DMS79 (cell line): ENCODE data around the gene RPP30.
"Not testable (repeated sequence)": the region's sequence is repeated elsewhere in the genome, so short reads cannot be mapped to it uniquely, and the experiment has no call there.

Experiments
- DNase-seq: peaks from one replicate; lab custom pipeline; 2025; lab: John Stamatoyannopoulos, UW

Gene RPP30

DNA sequence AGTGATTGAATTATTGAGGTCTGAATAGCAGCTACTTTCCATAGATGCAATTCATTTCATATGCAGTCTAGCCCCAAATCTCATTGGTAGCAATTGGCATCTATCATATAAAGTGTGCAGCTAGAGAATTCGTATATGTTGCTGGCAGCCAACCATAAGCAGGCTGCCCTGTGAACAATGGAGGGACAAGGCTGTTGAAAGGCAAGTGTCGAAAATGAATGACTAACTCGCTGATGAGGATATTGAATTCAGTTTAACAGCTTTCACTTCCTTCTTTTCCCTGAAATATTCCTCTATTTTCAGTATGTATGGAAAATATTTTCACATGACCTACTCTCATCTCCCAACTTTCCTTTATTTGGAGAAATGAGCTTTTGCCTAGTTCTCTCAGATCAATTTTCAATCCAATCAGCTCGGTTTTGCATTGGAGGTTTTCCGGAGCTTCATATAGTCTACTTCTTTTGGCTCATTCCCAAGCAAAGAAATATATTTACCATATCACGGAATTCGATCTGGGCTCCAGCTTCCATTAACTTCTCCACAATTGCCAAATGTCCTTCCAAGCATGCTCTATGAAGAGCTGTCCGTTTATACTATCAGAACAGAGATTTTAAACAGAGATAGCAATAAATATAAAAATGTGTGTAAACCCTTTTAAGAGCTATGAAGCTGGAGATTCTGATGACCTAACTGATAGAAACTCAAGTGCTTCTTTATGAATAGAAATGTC is 45.6 kb downstream of the RPP30 start:
- no peak for DNase-seq

DNA sequence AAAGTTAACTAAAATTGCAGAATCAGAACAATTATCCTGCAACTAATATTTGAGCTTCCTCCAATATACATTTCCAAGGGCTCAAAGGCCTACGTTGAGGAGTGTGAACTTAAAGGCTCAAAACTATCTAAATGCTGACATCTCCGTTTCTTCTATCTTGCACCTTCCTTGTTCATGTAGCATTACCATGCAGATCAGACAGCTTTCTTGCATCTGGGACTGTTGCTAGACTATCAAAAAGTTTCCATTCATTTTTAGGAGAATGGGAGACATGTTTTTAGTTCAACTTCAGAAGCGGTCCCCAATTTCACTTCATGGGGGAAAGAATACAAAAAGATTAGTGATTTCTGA is 46.2 kb downstream of the RPP30 start:
- no peak for DNase-seq

DNA sequence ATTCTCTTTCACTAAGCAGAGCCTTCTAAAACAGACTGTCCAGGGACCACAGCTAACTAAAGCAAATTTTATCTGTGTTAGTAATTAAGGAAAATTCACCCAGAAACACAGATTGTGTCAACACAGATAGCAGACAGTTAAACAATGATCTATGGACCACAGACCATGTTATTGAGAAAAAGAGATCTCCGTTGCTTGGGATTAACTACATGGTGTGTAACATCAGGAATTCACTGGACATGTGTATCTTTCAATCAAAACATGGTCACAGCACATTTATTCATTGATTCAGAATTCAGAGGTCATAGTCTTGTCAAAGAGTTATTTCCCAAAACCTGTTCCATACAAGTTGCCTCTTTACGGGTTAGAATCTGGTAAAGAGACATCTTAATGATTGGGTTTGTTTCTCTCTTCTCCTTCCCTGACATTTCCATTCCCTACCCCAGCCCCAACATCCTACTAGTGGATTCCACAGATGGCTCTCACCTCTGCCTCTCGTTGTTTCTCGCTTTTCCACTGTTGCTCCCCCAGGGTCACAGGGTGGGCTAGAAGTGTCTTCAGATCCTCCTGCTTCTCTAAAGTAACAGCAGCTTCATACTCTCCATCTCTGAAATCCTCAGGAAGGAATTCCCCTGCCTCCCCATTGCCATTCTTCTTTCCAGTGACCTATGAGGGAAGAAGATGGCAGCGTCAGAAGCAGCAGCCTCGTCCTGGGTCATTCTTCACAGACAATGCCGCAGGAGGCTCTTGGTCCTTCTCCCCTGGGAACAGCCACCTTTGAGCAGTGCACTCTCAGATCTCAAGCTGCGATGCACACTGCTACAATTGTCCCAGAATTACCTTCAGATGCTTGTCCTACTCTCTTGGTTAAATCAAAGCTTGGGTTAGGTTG is 48.2 kb downstream of the RPP30 start:
- DNase-seq, result no peak

DNA sequence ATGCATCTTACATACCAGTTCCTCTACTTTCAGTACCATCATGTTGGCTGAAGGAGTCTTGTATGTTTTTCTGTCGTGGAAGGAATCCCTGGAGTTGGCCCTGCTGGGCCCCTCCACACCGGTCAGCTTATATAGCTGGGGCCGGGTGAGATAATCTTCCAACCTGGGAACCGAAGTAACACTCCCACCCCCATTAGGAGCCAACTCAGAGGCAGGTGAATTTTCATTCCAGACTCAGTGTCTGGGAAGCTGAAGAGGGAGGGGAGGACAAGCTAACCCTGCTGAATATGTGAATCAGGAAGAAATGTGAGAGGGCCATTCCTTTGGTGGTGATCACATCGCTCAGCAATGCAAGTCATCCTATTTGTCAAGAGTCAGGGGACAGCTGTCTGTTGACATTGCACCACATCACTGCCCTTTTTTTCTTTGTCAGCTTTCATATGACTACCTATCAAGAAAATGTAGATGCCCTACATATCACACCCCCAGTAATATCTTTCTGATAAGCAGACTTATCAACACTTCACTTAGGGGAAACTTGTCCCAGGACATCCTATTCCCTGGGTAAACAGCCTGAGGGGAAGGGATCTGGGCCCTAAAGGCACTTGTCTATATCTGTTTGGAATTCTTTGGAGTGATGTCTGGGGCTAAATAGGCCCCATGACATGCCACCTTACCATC is 49.4 kb downstream of the RPP30 start, which contains the start of gene ANKRD1:
Gene ANKRD1, minus strand, starts transcription at position 102 of the 681 bp plus-strand sequence. Its CDS starts 60 bp downstream, at position 42.
- no peak for DNase-seq

DNA sequence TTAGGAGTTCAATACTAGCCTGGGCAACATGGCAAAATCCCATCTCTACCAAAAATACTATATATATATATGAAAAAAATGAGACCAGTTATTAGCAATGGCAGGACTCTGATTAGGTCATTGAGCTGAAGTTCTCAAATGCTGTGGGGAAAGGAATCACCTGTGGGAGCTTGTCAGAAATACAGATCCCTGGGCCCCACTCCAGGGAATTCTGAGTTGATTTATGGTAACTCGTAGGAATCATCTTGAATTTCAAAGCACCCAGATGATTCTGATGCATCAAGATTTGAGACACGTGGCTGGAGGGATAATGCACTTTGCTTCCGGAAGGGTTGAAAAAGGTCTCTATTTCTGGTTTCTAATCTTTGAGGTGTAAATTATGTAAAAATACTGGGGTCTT is 50.1 kb downstream of the RPP30 start:
- DNase-seq, result no peak

DNA sequence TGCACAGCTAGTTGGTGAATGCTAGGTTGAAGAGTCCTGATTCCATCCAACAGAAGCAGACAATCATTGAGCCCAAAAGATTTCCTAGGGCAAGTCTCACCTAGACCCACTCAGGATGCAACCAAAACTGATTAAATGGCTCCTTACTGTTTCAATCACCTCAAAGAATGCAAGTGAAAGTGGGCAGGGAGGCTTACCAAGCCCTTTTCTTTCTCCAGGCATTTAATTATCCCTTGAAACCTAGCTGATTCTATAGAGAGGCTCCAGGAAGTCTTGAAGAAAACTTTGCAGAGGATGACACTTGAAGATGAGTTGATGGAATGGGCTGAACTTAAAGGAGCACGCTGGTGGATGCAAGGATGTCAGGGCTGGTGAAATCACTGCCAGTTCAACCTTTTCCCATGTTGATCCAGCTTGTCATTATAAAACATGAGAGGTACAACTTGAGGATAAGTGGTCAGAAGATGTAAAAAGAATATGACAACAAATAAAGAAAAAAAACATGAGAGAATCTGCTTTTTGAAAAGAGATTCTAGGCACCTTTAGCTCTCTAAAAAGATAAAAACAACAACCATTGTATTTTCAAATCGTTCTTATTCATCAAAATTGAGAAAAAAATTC is 51.4 kb downstream of the RPP30 start:
- no peak for DNase-seq

DNA sequence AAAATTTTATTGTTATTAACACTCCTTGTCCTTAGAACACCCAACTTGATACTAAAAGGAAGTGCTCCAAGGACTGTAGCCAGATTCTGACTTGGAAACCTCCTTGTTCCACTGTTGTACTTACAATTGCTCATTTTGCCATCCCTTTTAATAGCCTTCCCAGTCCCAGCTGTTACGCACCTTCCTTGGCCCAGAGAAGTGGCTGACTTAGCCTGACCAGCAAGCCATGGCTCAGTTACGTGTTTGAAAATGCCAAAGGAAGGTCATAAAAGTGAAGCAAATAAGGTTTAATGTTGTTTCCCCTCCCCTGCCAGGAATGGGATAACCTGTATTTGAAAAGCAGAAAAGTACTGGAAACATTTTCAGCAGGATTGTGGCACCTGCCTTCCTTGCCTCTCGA is 52.8 kb downstream of the RPP30 start:
- no peak for DNase-seq

DNA sequence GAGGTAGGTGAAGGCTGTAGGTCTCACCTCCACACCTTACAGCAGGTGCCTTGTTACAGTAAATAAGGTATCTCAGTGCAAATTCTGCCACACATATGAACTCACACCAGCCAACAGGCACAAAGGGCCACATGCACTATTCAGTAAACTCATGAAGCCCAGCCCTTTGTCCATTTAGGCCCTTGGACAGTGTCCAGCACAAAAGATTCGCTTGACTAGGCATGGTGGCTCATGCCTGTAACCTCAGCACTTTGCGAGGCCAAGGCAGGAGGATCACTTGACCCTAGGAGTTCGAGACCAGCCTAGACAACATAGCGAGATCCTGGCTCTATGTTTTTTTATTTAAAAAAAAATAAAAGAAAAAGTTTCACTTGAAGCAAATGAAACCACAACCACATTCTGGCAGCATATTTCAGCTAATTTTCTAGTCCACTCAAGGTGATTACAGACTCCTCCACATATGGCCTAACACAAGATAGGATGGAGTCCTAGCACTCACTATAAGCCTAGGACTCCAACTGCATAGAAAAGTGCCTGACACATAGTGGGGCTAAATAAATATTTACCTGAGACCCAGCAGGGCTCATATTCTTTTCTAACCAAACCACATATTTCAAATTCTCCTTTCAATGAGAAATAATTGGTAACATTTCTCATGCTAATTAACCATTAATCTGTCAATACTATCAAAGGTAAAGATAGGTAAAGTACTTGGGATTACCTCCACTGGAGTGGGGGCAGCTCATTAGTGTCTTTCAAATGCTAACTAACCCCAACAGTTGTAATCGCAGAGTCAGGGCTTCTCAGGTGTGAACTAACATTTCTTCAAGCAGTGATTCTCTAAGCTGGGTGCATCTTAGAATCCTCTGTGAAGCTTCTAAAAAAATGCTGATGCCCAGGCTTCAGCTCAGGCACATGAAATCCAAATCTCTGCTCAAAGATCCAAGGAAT is 53.6 kb downstream of the RPP30 start:
- DNase-seq, result no peak

DNA sequence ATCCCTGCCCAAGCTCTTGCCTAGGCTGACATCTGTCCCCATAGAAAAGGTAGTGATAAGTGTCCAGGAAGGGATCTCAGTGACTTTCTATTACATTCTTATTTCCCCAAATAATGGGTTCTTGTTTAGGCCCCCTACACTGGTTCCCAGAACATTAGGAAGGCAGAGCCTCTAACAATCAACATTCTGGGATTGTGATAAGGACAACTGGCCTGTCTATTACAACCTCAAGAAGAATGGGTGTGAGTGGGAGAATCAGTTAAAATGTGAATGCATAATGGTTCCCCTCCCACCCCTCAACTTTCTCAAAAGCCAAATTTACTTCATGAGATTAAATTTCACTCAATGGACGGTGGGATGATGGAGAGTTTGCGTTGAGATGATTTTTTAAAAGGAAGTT is 55.5 kb downstream of the RPP30 start:
- DNase-seq, result no peak

DNA sequence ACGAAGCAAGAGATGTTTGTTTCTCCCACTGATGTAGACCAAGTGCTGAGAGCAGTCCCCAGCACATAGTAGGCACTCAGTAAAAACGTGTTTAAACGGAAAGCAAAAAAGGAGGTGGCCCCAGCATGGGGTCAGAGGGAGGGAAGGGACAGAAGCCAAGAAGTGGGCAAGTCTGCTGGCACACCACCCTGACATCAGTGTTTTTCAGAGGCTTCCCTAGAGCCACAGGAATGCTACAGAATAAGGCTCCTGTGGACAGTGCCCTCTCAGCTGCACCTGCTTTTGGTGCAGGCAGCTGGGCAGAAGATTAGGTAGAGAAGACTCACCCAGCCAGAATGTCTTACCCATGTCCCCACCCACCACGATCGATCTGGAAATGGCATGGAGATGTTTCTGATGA is 57.4 kb downstream of the RPP30 start:
- DNase-seq, result no peak

DNA sequence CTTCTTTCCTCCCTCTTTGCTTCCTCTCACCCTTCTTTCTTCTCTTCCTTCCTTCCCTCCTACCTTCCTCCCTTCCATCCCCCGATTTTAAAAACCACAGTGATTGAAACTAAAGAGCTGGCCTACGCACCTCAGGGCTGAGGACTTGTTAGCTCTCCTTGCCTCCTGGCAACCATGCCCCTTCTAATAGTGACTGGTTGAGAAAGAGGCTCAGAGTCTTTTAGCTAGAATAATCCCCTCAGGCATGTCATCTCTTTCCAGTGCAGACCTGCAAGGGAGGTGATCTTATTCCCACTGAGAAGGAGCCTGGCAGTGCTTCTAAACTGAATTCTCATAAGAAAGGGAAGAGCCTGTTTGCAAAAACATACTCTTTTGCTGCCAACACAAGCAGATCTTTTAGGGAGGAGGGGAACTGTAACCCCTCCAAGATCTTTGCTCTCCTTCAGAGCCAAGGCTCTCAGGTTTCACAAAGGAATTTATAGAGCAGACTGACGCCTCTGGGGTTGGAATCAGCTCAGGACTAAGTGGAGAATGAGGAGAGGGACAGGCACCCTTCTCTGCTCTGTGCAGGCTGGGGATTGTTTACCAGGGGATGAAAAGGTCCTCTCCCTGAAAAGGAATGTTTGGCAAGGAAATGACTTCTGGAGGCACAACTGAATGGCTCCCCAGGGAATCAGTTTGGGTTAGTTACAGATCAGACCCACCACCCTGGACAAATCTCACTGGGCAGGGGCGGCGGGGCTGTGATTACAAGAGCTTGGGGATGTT is 58.5 kb downstream of the RPP30 start:
- DNase-seq, result no peak

DNA sequence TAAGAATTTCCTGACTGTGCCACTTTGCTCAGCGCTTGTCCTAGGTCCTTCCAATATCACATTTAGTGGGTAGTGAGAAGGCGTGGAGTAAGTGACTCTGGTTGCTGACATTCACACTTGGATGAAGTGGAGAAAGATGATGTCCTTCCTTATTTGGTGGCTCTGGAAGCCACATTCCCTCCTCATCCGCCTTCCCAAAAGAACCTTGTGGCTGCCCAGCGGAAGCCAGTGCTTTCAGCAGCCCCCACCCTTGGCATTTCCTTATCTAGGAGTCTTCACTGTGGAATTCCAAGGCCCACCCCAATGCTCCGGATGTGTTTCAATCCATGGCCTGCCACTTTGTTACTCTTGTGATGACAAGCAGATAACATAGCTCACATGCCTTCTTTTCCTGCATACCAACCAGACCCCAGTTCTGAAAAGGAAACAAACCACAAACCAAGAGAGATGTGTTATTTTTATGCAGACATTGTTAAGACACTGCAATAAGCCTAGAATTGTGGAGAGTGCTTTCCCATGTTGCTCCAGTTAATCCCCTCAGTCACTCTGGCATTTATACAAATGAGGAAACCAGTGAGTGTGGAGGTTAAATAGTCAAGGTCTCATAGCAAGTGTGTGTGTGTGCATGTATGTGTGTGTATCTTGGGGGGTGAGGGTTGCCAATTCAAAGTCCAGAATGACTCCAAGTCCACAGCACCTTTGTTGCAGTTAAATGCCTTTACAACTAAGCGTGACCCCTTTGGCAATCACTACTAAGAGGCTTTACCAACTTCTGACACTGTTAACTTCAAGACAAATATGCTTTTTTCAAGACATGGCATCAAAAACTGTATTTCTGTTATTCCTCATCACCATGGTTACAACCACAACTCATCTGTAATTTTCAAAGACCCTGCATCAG is 59.4 kb downstream of the RPP30 start:
- no peak for DNase-seq

DNA sequence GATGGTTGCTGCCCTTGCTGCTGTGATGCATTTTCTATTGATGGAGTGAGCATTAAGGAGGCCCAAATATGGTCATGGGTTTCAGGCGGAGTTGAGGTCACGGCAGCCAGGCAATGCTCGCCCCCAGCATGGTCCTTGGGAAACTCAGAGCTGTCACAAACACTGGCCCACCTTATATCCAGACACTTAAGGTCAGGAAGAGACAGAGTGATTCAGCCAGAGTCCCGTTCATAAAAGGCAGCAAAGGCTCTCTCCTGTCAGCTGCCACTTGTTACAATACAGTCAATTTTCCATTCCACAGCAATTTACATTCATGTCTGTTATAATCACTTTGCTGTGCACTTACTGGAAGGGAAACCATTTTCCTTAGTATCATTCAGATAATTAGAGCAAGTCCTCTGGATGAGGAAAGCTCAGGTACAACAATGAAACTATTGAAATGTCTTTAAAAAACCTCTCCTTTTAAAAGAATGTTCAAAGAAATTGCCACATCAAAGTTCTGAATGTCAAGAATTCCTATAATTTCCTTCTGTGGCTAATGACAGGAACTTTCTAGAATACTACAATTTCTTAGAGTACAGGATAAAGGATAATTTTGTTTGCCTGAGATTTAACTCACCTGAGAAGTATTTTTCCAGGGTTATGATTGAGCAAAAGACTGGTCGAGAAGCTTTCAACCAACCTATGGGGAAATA is 64.0 kb downstream of the RPP30 start:
- no peak for DNase-seq

DNA sequence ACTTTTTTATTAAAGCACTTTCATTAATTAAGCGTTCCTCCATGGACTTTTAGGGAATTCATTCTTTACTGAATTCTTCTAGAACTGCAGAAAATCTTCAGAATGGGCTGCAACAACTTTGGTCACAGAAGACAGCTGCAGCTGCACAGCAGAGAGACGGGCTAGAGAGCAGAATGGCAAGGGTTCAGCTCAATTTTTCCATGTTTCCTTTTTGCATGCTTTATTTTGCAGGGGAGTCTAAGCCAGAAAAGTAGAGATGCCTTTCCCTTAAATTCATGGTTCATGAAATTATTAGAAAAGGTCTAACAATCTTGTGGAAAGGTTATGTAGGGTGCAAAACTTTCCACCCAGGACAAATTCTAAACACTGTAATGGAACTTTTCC is 64.5 kb downstream of the RPP30 start:
- DNase-seq, result no peak

DNA sequence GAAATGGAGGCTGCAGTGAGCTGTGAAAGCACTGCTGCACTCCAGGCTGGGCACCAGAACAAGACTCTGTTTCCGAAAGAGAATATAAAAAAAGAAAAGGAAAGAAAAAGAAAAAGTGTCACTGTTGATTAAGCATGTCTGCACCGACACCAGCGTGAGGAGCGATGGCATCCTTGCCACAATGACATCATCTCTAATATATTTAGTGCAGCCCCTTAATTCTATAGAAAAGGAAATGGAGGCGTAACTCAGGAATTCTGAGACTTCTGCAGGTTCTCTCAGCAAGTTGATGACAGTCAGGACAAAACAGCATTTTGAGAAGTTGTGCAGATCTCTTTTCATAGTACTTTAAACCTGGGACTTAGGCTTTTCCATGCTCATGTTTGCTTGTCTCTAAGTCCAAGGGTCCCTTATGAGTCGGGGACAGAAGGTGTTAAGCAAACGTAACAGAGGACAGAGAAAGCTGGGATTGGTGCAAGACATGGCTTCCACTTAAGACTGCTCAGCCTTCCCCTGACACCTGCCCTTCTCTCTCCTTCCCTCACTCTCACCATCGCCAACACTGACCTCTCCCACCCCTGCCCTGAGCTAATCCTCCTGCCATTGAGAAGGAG is 66.0 kb downstream of the RPP30 start:
- no peak for DNase-seq

DNA sequence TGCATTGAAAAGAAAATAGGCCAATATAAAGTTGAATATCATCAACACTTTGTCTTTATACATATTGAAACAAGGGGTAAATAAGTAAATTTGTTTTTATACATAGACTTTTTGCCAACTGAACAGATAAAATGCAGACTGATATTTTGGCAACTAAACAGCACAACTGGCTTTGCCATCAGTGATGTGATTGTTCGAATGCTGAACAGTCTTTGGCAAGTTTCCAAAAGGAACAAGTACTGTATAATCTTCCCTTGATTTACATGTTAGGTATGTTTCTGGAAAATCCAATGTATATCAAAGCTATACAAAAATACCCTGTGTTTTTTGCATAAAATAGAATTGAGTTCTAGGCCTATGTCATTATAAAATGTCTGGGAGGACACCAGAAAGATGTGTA is 67.3 kb downstream of the RPP30 start:
- no peak for DNase-seq

DNA sequence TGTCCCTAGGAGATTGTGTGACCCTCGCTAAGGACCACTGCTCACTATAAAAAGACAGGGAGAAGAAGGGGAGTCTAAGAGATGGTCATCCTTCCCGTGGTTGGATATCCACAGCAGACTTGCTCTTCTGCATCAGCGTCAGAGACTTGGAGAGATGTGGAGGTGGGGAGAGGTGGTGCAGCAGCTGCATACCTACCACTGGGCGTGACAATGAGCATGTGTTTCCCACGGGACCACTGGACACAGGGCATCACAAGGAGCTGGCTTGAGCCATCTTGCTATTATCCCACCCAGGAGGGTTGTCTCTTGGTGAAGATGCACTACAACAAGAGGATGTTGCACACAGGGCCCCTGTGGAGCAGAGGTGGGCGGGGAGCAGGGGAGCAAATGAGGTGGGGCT is 67.9 kb downstream of the RPP30 start:
- DNase-seq, result no peak

DNA sequence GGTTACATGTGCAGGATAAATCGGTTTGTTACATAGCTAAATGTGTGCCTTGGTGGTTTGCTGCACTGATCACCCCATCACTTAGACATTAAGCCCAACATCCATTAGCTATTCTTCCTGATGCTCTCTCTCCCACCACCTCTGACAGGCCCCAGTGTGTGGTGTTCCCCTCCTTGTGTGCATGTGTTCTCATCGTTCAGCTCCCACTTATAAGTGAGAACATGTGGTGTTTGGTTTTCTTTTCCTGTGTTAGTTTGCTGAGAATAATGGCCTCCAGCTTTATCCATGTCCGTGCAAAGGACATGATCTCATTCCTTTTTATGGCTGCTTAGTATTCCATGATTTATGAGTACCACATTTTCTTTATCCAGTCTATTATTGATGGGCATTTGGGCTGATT is 71.2 kb downstream of the RPP30 start:
- DNase-seq, result not testable (repeated sequence)
